Measurements from ENCODE around the gene OSGEP.
A peak's percentile ranks its signal among the peaks of the same experiment; 100 is the strongest.

Gene OSGEP

DNA sequence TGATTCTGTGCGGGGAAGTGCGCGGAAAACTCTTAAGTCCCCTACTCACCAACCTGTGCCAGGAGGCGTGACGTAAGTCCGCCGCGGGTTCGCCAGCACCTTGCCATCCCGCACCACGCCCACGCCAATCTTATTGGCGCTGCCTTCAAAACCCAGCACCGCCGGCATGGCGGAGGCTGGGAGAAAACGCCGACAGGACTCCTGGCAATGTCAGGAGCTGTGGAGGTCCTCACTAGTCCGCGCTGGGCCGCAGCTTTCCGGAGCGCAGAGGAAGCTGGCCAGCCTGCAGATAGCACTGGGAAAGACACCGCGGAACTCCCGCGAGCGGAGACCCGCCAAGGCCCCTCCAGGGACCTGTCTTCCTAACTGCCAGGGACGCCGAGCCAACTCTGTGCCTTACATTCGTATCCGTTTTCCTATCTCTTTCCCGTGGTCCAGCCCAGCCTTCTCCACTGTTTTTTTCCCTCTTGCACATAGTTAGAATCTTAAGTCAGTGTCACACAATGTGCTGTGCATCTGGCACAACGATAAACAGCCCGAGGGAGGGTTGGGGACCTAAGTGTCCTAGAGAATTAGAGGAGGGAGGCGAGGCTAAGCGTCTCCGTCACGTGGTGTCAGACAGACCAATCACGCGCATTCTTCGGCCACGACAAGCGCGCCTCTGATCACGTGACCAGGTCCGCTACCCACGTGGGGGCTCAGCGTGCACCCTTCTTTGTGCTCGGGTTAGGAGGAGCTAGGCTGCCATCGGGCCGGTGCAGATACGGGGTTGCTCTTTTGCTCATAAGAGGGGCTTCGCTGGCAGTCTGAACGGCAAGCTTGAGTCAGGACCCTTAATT, at the start of gene OSGEP, which contains the start of gene APEX1:
Gene OSGEP (minus strand): TSS at position 297 of the 839 bp plus-strand sequence. CDS start 129 bp downstream, at position 168.
Gene APEX1 (plus strand): TSS at position 711 of the 839 bp plus-strand sequence. CDS start 420 bp downstream, outside the sequence.
- DNase-seq (ENCODE audit: low read depth), result peak; percentile 97

- DNase-seq (ENCODE audit: low read depth), result no peak
These were observed 49.3 kb upstream of the OSGEP start for GRCh38 chr14:20503898-20504297.

- DNase-seq (ENCODE audit: low read depth), result no peak
These were observed 46.7 kb upstream of the OSGEP start for GRCh38 chr14:20501346-20501745.

DNA sequence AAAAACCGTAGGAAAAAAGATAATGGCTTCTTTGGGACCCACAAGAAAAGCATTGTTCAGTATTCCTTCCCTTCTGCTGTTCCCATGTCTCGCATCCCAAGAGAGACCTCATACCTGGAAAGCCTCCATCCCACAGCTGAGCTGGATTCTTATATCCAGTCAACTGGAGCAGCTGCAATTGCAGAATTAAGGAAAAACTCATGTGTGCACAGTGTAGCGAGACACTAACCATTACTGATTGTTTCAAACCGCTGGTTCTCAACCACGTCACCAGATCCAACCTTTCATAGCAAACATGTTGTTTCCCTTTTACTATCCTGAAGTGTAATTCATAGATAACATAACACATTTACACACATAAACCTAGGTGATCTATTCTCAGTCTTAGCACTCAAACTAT, 45.3 kb upstream of the OSGEP start:
- no peak for DNase-seq (ENCODE audit: low read depth)

- no peak for DNase-seq (ENCODE audit: low read depth)
These were observed 44.5 kb upstream of the OSGEP start for GRCh38 chr14:20499108-20499507.

DNA sequence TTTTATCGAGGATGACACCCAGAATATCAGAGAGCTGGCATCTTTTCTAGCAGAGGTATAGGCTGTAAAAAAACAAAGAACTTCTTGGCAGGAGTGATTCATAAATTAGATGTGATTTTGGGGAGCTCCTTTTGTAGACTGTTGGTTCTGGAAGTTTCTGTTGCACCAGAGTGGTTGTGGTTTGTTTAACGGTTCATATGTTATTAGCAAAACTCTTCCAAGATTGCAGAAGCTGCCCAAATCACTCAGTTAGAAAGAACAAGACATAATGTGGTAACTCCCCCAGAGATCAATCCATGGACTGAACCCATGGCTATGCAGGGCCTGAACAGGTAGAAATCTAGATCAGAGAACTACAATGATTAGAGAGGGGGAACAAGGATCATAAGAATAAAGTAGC, 44.0 kb upstream of the OSGEP start:
- DNase-seq (ENCODE audit: low read depth), result no peak

DNA sequence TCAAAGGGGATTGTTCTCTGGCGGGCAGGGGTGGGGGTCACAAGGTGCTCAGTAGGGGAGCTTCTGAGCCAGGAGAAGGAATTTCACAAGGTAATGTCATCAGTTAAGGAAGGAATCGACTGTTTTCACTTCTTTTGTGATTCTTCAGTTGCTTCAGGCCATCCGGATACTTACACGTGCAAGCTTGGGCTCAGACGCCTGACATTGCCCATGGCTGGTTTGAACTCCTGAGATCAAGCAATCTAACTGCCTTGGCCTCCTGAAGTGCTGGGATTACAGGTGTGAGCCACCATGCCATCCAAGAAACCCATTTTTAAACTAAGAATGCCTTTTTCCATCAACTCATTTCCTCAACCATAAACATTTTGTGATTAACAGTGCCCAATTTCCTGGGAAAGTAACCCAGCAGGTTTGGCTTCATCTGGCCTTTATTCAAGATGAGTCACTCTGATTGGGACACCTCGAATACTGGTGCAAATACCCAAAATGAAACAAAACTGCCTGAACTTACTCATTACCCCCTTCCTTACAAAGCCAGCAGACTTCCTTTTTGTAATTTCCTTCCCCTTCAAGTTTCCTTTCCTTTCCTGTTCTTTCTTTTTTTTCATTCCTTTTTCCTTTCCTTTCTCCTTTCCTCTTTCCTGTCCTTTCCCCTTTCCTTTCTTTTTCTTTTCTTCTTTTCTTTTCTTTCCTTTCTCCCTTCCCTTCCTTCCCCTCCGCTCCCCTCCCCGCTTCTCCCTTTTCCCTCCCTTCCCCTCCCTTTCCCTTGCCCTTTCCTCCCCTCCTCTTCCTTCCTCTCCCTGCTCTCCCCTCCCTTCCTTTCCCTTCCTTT, 40.5 kb upstream of the OSGEP start:
- DNase-seq (ENCODE audit: low read depth), result no peak

DNA sequence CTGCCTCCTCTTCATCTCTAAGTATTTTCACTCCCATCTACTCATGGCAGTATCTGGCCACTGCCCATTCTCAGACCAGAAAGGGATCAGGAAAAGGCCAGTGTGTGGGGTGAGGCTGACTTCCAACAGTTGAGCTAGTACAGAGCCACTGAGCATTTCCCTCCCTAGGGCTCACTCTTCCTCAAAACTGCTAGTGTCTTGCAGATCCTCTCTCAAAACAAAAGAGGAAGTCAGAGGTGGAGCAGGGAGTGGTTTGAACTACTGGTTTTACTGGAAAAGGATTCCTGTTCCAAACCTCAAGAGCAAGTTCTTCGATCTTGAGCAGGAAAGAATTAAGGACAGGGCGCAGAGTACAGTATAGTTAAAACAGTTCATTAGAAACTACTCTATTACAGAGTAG, 39.0 kb upstream of the OSGEP start:
- no peak for DNase-seq (ENCODE audit: low read depth)

DNA sequence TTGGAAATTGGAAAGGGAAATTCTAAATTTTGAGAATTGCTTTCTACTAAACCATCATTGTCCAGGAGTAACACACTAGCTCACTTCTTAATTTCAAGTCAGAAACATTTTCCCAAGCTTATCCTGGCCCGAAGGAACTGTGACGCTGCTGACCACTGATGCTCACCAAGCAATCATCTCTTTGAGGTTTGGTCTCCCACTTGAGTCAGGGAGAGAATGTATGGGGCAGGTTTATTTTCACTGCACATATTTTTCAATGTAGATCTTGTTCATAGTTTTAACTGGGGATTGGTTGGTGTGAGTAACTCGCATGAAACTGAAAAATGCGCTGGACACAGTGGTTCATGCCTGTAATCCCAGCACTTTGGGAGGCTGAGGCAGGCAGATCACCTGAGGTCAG, 37.9 kb upstream of the OSGEP start:
- no peak for DNase-seq (ENCODE audit: low read depth)

DNA sequence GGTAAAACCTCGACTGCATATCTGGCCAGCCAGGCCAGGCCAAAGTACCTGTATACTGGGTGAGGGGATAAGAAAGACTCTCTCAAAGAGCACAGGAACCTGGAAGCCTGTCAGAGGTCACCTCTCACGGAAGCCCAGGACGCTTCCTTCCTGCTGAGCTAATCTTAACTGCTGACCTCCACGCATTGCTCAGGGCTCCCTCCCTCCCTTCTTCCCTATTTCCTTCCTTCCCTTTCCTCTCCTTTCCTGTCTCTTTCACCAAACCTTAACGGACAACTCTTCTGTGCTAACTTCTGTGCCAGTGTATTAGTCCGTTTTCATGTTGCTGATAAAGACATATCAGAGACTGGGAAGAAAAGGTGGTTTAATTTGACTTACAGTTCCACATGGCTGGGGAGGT, 36.0 kb upstream of the OSGEP start:
- no peak for DNase-seq (ENCODE audit: low read depth)

- no peak for DNase-seq (ENCODE audit: low read depth)
These were observed 34.7 kb upstream of the OSGEP start for GRCh38 chr14:20489093-20489994.

- no peak for DNase-seq (ENCODE audit: low read depth)
These were observed 32.7 kb upstream of the OSGEP start for GRCh38 chr14:20487396-20487725.

- DNase-seq (ENCODE audit: low read depth), result no peak
These were observed 32.2 kb upstream of the OSGEP start for GRCh38 chr14:20486684-20487395.

- no peak for DNase-seq (ENCODE audit: low read depth)
These were observed 31.3 kb upstream of the OSGEP start for GRCh38 chr14:20485900-20486299.

DNA sequence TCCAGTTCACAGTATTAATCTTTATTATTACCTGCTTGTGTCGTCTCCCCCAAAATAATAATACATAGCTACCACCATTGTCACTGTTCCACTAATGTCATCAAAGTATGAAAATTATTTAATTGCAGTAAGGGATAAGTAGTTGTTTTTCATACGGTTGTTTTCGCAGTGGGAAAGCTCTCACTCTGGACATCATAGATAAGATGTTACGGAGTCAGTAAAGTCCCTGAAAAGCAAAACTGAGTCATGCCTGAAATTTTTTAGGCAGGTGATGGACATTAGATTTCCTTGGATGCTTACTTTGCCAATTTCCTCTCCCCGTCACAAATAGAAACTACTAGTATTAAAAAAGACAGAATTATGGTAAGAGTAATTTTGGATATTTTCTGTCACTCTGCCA, 27.8 kb upstream of the OSGEP start:
- no peak for DNase-seq (ENCODE audit: low read depth)

DNA sequence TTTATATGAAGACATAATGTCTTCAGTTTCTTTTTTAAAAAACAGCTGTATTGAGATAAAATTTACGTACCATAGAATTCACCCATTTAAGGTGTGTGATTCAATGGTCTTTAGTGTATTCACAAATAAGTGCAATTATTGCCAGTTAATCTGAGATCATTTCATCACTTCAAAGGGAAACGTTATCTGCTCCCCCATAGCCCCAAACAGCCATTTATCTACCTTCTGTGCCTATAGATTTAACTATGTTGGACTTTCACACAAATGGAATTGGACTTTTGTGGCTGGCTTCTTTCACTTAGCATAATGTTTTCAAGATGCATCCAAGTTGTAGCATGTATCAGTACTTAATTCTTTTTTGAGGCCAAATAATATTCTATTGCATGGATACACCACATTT, 24.3 kb upstream of the OSGEP start:
- DNase-seq (ENCODE audit: low read depth), result no peak

DNA sequence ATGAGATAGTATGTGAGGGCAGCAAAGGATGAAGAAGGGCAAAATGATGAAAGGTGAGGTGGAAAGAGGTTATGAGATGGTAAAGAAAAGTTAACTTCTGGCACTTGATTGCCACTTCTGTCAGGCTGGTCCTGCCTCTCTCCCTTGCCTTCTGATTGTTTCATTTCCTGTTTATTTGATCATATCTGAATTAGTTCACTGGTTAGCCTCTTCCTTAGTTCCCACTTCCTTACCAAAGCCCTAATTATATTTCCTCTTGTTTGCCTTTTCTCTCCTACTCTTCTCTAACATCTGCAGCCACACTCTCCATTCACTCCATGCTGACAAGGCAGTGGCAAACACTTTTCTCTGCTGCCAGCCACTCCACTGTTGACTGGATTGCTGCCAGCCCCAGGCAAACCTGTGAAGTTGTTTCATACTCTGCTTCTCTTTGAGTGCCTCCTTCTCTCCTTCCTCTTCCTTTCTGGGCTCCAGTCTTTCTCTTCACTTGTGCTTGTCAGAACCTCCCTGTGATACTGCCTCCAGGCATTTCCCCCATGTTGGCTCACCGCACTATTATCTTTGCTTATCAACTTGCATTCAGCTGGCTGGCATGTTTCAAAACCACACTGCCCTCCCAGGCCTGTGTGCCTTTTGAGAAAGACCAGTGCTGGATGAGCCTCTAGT, 22.7 kb upstream of the OSGEP start:
- DNase-seq (ENCODE audit: low read depth), result no peak

GRCh38 chr14:20476776-20477175, 22.2 kb upstream of the OSGEP start:
- DNase-seq (ENCODE audit: low read depth), result no peak

DNA sequence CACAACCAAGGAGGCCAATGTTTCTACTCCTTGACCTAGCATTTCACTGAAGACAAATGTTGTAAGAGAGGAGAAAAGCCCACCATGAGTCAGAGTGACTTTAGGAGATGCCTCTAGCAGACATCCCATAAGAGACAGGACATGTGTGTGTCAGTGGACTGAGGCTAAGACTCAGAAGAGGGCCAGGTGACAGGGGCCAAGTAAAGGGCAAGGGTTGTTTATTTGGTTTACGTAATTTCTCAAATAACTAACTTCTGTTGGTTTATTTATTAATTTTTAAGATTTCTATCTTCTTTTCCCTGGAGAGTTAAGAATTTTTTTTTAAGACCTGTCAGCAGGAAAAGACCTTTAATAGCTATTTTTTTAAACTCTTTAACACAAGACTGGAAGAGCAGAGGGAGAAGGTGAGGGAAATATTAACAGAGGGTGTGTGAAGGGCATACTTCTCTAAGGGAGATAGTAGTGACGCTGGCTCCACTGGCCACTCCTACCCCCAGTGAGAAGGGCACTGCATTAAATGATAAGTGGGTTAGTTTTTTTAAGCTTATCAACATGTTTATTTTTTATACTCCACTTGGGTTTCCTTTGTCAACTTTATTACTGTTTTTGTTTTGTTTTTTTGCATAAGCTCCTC, 18.0 kb upstream of the OSGEP start:
- DNase-seq (ENCODE audit: low read depth), result no peak

GRCh38 chr14:20470603-20470901, 15.9 kb upstream of the OSGEP start:
- no peak for DNase-seq (ENCODE audit: low read depth)
